HFF-Myc (cell line): Measurements from ENCODE around the gene SNX27.
"Not testable (repeated sequence)": the region's sequence is repeated elsewhere in the genome, so short reads cannot be mapped to it uniquely, and the experiment has no call there.

ENCODE experiments used
- DNase-seq: peaks from one replicate; pipeline ENCODE4 v3.0.0-alpha.2; 2011; ENCODE audit warnings: low read depth; ENCODE audit errors: extremely low read depth
- H3K4me3 ChIP-seq: replicated peaks from 2 replicates; pipeline ENCODE4 v1.5.1; 2011; ENCODE audit warnings: low read depth, mild to moderate bottlenecking, control low read depth, low read length
- TF ChIP-seq, protein P1 (sequence below): IDR thresholded peaks from 2 replicates; pipeline ENCODE4 v1.5.1; 2012; ENCODE audit warnings: mild to moderate bottlenecking, low read depth, low read length, control low read depth; ENCODE audit errors: missing control alignments

SNX27 gene

GRCh38 chr1:151644001-151644400, 32.2 kb downstream of the SNX27 start:
- no peak overlapping the region for H3K4me3 ChIP-seq
- no peak for DNase-seq
- TF ChIP-seq, protein P1, sequence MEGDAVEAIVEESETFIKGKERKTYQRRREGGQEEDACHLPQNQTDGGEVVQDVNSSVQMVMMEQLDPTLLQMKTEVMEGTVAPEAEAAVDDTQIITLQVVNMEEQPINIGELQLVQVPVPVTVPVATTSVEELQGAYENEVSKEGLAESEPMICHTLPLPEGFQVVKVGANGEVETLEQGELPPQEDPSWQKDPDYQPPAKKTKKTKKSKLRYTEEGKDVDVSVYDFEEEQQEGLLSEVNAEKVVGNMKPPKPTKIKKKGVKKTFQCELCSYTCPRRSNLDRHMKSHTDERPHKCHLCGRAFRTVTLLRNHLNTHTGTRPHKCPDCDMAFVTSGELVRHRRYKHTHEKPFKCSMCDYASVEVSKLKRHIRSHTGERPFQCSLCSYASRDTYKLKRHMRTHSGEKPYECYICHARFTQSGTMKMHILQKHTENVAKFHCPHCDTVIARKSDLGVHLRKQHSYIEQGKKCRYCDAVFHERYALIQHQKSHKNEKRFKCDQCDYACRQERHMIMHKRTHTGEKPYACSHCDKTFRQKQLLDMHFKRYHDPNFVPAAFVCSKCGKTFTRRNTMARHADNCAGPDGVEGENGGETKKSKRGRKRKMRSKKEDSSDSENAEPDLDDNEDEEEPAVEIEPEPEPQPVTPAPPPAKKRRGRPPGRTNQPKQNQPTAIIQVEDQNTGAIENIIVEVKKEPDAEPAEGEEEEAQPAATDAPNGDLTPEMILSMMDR = no peak

DNA sequence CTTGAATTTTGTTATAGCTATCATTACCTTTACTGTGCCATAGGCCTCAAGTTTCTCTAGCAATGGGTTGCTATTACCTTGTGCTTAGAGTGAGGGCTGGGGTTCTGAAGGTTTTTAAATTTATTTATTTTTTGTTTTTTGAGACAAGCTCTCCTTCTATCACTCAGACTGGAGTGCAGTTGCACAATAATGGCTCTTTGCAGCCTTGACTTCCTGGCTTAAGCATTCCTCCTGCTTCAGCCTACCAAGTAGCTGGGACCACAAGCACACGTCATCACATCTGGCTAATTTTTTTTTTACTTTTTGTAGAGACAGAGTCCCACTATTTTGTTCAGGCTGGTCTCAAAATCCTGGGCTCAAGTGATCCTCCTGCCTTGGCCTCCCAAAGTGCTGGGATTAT, 41.5 kb downstream of the SNX27 start:
- DNase-seq = peak; percentile 9
- no peak overlapping the region for H3K4me3 ChIP-seq
- TF ChIP-seq, protein P1 = no peak

DNA sequence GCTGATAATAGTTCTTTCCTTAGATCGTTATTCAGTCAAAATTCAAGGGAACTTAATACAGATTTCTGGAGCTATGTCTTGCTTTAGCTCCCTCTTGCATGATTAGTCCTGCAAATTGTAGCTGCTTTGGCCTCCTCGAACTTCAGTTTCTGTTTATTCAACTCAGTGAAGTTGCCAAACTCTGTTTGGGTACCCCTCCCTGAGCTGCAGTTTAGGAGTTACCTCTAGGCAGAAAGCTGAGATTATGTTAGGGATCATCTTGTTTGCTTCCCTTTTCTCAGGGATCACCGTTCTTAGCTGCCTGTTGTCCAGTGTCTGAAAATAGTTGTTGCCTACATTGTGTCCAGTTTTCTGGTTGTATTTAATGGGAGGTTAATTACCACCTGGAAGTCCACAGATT, 43.5 kb downstream of the SNX27 start:
- no peak for DNase-seq
- TF ChIP-seq, protein P1 = no peak
- no peak overlapping the region for H3K4me3 ChIP-seq

- TF ChIP-seq, protein P1 = no peak
- no peak overlapping the region for H3K4me3 ChIP-seq
- no peak for DNase-seq
Observed at GRCh38 chr1:151661751-151662150, 49.9 kb downstream of the SNX27 start.

GRCh38 chr1:151668090-151668489, 56.2 kb downstream of the SNX27 start:
- DNase-seq = no peak
- no peak overlapping the region for H3K4me3 ChIP-seq
- TF ChIP-seq, protein P1 = no peak

GRCh38 chr1:151670036-151670675, 58.3 kb downstream of the SNX27 start:
- DNase-seq, H3K4me3 ChIP-seq: not testable (repeated sequence)

GRCh38 chr1:151673407-151673806, 61.6 kb downstream of the SNX27 start:
- no peak for DNase-seq
- no peak overlapping the region for H3K4me3 ChIP-seq
- TF ChIP-seq, protein P1 = no peak
